Spleen (tissue), 7 donors: ENCODE data around the gene PSG11.

Source experiments
- CTCF ChIP-seq, 11 experiments: fragments of 200-600 bp in 7 of 11; fragments of 450-650 bp in 4 of 11; sonication (generic) in 4 of 11; IDR thresholded peaks in 8 of 11; conservative IDR thresholded peaks in 3 of 11; 1 replicate in 7 of 11; 2 replicates in 4 of 11; pipeline versions ENCODE4 v1.4.0 to v1.8.0; 2016 to 2021; ENCODE audit warnings: antibody characterized with exemption in 11 of 11, inconsistent platforms in 4 of 11, mild to moderate bottlenecking in 1 of 11
- POLR2AphosphoS5 ChIP-seq, 3 donors: sonication (generic); formaldehyde crosslinking; IDR thresholded peaks; one replicate each; pipeline ENCODE4 v1.5.1; 2017; ENCODE audit warnings: antibody characterized with exemption in 3 of 3
- donor health status: DM: no; HTN: no; CAD: no; lungs with moderate emphysema.
- donor health status: DM: no; HTN: no; CAD: no.
- donor health status: DM: no; HTN: no; CAD: no.

- TF ChIP-seq CTCF (IDR thresholded peaks at IDR 0.05 in 8 of 11, conservative IDR thresholded peaks at IDR 0.05 in 3 of 11): no peak
- no peak for TF ChIP-seq POLR2AphosphoS5 (IDR thresholded peaks at IDR 0.05)
These were observed 61.1 kb downstream of the PSG11 start for GRCh38 chr19:42965176-42965575.
